Mucosa of descending colon (tissue), 3 donors: ENCODE results near the gene RNF141. TPM values are rescaled to one million over a fixed set of nuclear protein-coding genes. Genes with fewer than 3 reads are reported as not detected.

Experiments used
- ATAC-seq: fragments of 200-7000 bp; cut with Tn5 transposase; one replicate; pipeline ENCODE4 v1.9.1; 2020; ENCODE audit warnings: mild to moderate bottlenecking, moderate library complexity
- DNase-seq, 3 donors: peaks; one replicate each; pipeline ENCODE4 v3.0.0-alpha.2; 2020
- H3K36me3 ChIP-seq: fragments of 200-600 bp; one replicate; pipeline ENCODE4 v1.8.0; 2021; ENCODE audit warnings: low read depth, mild to moderate bottlenecking
- H3K4me1 ChIP-seq: fragments of 200-600 bp; one replicate; pipeline ENCODE4 v1.8.0; 2021; ENCODE audit warnings: low read depth, mild to moderate bottlenecking
- H3K4me3 ChIP-seq: fragments of 200-600 bp; one replicate; pipeline ENCODE4 v1.8.0; 2021; ENCODE audit warnings: mild to moderate bottlenecking
- H3K9me3 ChIP-seq: fragments of 200-600 bp; one replicate; pipeline ENCODE4 v1.8.0; 2021; ENCODE audit warnings: mild to moderate bottlenecking
- CTCF ChIP-seq: fragments of 200-600 bp; IDR thresholded peaks from one replicate; pipeline ENCODE4 v1.8.0; 2022; ENCODE audit warnings: antibody characterized with exemption, mild to moderate bottlenecking
- intact Hi-C, 2 donors: fragments of 100-400 bp; cut with DNase I in 1 of 2; cut with micrococcal nuclease in 1 of 2; formaldehyde crosslinking; loops; one replicate each; pipeline versions ENCODE4 v1.11.0 to v1.11.1; 2022; cut with DNase I, micrococcal nuclease
- total RNA-seq, 3 donors: library from RNA; stranded (reverse); fragmentation: NEBNext Ultra II Directional in 2 of 3; extraction: Animal tissue kit (Norgen Biotek cat#: 25700) in 2 of 3; gene quantifications; one replicate each; pipeline versions ENCODE4 v1.2.1 to v1.2.4, GENCODE V29; 2021 to 2023
- donor health status: DM: no; HTN: no; CAD: no; lungs with moderate emphysema.
- donor health status: DM: no; HTN: no; CAD: no.
- donor health status: DM: no; HTN: yes; CAD: no.

RNF141 gene
- total RNA-seq, 3 donors from 2014 or later = 32.8 to 35.5 (median 34.7) TPM

- intact Hi-C loops = no loop called here
- Histone ChIP-seq H3K4me3 (no peak overlapping the region), H3K4me1 (no peaks in the 10 kb centered on the region), H3K9me3 (no peaks in the 10 kb centered on the region), H3K36me3 (no peaks in the 10 kb centered on the region)
- DNase-seq (no peak), ATAC-seq (no peak)
- no peak for TF ChIP-seq CTCF
These were observed 10.3 kb upstream of the RNF141 start for GRCh38 chr11:10551290-10551592.

GRCh38 chr11:10550503-10551289 lies 9.7 kb upstream of the RNF141 start:
- Histone ChIP-seq H3K4me3 (no peak overlapping the region), H3K36me3 (no peaks in the 10 kb centered on the region), H3K9me3 (no peaks in the 10 kb centered on the region), H3K4me1 (no peaks in the 10 kb centered on the region)
- TF ChIP-seq CTCF = no peak
- intact Hi-C loops = no loop called here
- DNase-seq (no peak), ATAC-seq (peak; percentile 59)

- Histone ChIP-seq H3K36me3 (no peaks in the 10 kb centered on the region), H3K4me3 (no peak overlapping the region), H3K4me1 (peaks cover 2% of the 10 kb centered on the region), H3K9me3 (no peaks in the 10 kb centered on the region)
- ATAC-seq = no peak
- TF ChIP-seq CTCF = no peak
- intact Hi-C loops = no loop called here
- DNase-seq = peak in 1 of 3 donors; percentile 61
These were observed 3.8 kb upstream of the RNF141 start for GRCh38 chr11:10544491-10545465.

- Histone ChIP-seq H3K4me1 (peaks cover 5% of the 10 kb centered on the region), H3K36me3 (no peaks in the 10 kb centered on the region), H3K9me3 (no peaks in the 10 kb centered on the region), H3K4me3 (no peak overlapping the region)
- TF ChIP-seq CTCF = no peak
- ATAC-seq = no peak
- DNase-seq = peak in 1 of 3 donors; percentile 50
- intact Hi-C loops = no loop called here
These were observed 2.8 kb upstream of the RNF141 start for GRCh38 chr11:10543782-10544181.

GRCh38 chr11:10542776-10543175 lies 1.8 kb upstream of the RNF141 start:
- no peak for ATAC-seq
- TF ChIP-seq CTCF = no peak
- H3K9me3 ChIP-seq = no peaks in the 10 kb centered on the region
- intact Hi-C loops = no loop called here
- H3K4me3 ChIP-seq = no peak overlapping the region
- no peak for DNase-seq
- no peaks in the 10 kb centered on the region for H3K36me3 ChIP-seq
- peaks cover 5% of the 10 kb centered on the region for H3K4me1 ChIP-seq
